NCI-H2171 (cell line): ENCODE results near the gene COG1.

Experiments
- DNase-seq: peaks from one replicate; lab custom pipeline; 2025; lab: John Stamatoyannopoulos, UW

Gene COG1

DNA sequence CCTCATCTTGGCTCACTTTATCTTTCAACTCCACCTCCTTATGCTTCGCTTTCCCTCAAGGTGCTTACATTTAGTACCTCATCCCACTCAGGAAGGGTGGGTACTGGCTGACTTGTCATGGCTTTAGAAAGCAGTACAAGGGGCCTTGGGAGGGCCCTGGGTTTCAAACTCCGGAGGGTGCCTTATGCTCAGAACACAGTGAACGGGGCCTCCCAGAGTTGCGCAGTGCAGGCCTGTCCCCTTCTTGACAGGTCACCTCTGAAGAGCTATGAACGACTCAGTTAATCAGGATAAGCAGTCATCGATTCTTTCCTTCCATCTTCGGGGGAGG, 6.0 kb downstream of the COG1 start:
- DNase-seq = no peak

DNA sequence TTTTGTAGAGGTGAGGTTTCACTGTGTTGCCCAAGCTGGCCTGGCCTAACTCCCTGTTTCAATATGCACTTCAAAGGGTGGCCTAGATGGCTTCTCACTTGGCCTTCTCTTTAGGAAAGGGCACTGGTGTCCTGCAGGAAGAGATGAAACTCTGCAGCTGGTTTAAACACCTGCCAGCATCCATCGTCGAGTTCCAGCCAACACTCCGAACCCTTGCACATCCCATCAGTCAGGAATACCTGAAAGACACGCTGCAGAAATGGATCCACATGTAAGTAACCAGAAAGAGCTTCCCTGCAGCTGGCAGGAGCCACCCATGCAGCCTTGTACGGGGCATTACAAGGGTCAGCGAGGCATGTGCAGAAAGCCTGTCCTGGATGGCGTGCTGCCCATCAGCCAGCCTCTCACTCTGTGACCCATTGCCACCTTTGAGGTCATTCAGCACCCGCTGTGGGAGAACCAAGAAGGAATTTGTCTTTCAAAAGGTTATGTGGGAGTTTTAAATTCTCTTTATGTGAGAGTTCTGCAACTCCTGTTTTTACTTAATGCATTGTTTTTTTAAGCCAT, 7.0 kb downstream of the COG1 start:
- DNase-seq = no peak

DNA sequence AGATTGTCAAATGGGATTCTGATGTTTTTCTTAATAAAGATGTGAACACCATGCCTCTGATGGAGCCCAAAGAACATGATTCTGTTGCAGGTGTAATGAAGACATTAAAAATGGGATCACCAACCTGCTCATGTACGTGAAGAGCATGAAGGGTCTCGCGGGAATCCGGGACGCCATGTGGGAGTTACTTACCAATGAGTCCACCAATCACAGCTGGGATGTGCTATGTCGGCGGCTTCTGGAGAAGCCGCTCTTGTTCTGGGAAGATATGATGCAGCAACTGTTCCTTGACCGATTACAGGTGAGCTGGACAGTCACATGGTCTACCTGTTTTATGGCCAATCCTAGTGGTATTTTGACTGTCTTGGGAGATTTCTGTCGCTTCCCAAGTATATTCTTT, 7.6 kb downstream of the COG1 start:
- no peak for DNase-seq

- DNase-seq = no peak
Measured at GRCh38 chr17:73201215-73202069, 8.6 kb downstream of the COG1 start.

DNA sequence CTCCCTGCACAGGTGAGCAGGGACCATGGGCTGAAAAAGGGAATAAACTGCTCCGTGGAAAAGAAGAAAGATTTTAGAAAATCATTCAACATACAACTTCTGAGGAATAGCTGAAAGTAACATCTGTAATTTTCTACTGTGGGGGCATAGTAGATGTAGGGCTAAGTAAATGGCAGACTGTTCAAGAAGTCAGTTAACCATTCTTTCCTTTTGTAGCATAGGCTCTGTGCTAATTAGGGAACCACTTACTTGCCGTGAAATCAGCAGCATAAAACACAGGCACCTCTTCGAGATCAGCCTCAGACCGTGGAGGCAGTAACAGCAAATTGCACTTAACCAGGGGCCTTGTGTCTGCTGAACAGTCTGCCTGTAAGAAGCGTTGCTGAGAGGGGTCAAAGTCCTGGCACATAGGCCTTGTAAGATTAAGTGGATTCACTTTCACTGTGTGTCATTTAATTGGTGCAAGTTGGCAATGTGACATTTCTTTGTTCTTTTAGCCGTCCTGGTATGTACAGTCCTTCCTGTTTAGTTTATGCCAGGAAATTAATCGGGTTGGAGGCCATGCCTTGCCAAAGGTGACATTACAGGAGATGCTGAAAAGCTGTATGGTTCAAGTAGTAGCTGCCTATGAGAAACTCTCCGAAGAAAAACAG, 10.4 kb downstream of the COG1 start:
- DNase-seq = no peak

DNA sequence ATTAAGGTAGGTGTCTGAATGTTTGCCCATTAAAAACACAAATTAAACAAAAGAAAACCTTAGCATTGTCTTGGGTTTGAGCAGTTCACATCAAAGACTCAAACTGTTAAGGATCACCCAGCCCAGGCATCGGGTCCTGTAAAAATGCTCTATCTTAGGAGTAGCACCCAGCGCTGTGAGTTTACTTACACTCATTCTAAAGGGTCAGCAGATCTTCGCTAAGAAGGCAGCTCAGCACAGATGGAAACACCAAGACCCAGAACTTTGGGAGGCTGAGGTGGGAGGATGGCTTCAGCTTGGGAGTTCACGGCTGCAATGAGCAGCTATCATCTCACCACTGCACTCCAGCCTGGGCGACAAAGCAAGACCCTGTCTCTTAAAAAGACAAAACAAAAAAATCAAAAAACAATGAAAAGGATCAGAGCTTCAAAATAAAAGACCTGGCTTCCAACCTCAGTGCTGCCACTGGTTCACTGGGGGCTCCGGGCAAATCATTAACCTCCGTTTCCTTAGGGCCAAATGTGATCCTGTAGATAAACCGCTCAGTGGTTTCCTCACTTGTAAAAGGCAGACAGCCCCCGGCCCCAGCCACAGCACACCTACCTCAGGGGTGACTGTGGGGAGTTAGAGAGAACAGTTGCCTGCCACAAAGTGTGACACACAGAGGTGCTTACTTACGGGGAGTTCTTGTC, 11.1 kb downstream of the COG1 start:
- no peak for DNase-seq

- no peak for DNase-seq
Measured at GRCh38 chr17:73205459-73205961, 12.7 kb downstream of the COG1 start.

DNA sequence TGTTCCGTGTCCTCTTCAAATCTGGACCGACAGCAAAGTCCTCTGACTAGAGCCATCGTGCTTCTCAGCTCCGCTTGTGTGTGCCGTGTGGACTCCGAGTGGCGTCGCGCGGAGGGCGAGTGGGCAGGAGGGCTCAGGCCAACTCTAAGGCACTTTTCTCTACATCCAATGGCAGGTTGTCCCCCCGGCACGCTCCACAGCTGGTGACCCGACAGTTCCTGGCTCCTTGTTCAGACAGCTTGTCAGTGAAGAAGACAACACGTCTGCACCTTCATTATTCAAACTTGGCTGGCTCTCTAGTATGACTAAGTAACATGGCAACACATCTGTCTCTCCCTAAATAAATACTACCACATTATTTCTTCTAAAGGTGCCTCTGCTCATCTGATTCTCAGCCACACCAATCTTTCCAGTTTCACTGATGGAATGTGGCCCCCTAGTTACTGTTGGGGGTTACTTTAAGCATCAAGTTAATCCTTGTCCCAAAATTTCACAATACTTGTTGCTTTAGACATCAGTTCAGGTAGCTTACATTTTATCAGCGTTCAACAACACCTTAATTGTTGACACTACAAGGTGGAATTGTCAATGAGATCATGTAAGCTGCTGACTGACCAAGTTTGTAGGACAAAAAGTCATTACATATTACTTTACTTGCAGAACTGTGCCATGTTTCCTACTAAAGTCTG, 15.4 kb downstream of the COG1 start:
- no peak for DNase-seq

DNA sequence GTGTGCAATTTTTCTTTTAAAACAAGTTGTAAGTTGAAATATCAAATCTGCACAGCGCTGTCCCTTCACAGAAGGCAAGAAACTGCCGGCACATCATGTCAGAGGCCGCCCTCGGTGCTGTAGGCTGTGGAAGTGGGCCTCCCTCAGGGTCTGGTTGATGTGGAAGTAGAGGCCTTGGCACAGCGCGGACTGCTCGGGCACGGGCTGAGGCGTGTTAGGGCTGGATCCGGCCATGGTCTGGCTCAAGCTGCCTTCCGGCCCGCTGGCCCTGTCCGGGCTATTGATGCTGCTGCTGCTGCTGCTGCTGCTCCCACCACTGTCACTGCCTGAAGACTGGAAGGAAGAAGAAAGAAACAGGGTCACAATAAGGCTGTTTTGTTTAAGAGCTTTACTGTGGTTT, 16.6 kb downstream of the COG1 start:
- no peak for DNase-seq

- DNase-seq = no peak
Measured at GRCh38 chr17:73210002-73210678, 17.3 kb downstream of the COG1 start.

DNA sequence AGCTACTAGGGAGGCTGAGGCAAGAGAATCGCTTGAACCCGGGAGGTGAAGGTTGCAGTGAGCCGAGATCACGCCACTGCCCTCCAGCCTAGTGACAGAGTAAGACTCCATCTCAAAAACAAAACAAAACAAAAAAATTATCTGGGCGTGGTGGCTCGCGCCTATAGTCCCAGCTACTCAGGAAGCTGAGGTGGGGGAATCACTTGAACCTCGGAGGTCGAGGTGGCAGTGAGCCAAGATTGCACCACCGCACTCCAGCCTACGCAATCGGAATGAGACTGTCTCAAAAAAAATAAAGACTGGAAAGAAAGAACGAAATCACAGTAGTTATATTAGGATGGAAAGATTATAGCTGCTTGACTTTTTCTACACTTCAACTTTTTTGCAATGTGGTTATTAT, 18.9 kb downstream of the COG1 start:
- DNase-seq = no peak

DNA sequence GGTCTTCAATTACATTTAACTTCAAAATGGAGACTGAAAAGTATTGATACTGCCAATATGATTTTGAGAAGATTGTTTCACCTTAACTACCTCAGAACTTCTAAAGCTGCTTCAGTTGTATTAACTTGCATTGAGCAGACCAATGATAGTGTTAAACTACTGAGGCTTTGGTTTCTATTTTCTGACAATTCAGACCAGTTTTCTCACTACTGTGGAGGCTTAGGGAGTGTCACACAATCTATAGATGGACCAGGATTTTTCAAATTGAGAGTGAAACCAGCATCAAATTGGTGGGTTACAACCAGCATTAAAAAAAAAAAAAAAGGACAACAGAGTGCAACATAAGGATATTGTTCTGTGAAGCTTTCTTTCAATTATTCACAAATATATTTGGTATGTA, 21.2 kb downstream of the COG1 start:
- DNase-seq = no peak

DNA sequence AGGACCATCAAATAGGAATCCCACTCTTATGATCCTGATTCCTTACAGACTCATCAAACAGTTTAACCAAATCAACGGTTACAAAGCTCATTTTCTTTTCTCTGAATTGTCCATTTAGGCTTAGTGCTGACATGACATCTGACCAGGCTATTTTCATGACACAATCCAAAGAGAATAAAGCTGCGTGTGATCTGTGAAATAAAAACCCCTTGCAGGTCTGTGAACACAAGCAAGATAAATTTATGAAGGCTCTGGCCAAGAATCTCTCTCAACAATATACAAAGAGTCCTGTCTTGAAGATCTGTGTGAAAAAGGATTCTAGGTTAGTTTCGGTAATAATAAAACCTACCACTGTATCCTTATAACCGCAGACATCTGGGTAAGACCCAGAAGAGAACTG, 22.0 kb downstream of the COG1 start:
- DNase-seq = no peak

GRCh38 chr17:73215447-73215846, 22.6 kb downstream of the COG1 start:
- no peak for DNase-seq

DNA sequence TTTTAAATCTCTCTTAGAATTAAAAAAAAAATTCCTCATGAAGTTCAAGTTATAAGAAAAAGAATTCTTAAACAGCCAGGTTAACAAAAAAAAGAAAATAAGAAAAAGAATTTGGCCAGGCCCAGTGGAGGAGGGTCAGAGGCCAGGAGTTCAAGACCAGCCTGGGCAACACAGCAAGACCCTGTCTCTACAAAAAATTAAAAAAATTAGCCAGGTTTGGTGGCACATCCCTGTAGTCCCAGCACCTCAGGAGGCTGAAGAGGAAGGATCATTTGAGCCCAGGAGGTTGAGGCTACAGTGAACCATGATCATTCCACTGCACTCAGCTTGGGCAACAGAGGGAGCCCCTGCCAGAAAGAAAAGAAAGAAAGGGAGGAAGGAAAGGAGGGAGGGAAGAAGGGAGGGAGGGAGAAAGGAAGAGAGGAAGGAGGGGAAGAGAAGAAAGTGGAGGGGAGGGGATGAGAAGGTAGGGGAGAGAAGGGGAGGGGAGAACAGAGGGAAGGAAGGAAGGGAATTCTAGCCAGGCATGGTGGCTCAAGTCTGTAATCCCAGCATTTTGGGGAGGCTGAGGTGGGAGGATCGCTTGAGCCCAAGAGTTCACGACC, 30.9 kb downstream of the COG1 start:
- no peak for DNase-seq

DNA sequence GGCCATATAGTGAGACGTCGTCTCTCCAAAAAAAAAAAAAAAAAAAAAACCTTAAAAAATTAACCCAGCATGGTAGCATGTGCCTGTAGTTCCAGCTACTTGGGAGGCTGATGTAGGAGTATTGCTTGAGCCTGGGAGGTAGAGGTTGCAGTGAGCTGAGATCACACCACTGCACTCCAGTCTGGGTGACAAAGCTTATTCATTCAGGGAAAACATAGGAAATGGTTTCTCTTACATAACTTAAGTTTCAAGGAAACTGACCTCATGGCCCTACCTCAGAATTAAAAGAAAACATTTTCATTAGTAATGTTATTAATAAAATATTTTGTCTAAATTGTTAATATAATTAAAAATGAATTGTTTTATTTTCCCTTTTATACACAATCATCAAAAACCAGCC, 31.4 kb downstream of the COG1 start:
- DNase-seq = no peak

DNA sequence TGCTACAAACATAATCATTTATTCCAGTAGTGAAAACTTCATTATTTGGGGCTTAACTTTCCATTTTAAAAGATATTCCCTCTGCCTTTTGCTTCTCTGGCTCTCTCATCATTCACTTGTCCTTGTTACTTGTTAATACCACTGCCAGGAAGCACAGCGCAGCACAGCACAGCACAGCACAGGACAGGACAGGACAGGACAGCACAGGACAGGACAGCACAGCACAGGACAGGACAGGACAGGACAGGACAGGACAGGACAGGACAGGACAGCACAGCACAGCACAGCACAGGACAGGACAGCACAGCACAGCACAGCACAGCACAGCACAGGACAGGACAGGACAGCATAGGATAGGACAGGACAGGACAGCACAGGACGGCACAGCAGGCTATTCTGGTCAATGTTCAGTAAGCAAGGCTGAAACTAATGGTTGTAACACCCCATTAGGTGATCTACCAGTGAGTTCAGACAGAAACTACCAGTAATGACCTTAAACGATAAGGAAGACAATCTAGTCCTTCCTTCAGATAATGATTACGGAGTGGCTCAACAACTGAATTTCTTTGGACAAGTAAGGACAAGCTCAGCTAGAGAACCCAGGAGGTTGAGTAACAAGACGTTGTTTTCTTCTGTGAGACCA, 31.9 kb downstream of the COG1 start:
- DNase-seq = no peak

- no peak for DNase-seq
Measured at GRCh38 chr17:73226556-73227172, 33.8 kb downstream of the COG1 start.

DNA sequence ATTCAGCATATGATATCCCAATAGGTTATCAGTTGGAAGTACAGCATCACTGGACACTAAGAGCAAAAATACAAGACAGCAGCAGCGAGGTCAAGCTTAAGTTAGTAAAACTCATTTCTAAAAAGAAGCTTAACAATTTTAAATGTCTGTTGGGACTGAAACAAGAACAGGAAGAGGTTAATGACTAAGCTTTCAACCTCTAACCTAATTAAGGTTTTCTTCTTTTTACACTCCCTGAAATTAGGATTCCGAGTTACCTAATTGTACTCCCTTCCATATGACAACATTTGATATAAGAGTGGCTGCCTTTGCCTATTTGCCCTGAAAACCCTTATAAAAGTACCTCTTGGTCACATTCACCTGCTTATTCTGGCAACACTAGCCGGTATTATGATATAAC, 34.5 kb downstream of the COG1 start:
- DNase-seq = no peak

GRCh38 chr17:73227944-73228343, 35.1 kb downstream of the COG1 start:
- DNase-seq = no peak
